Activated CD4-positive, alpha-beta T cell treated with anti-CD3 and anti-CD28 coated beads, Interleukin-10, Interleukin-2, amounts not matched to agents 100 ng/mL and 50 ng/mL, durations not matched to agents 16 hours and 8 hours (primary cell): ENCODE results near the gene PTGER4.
"Not testable (repeated sequence)": the region's sequence is repeated elsewhere in the genome, so short reads cannot be mapped to it uniquely, and the experiment has no call there.

Source experiments
- DNase-seq: peaks from one replicate; pipeline ENCODE4 v3.0.0-alpha.2; 2020

The PTGER4 gene

GRCh38 chr5:40694433-40694832 lies 14.7 kb downstream of the PTGER4 start:
- DNase-seq: no peak

GRCh38 chr5:40700116-40700782 lies 20.5 kb downstream of the PTGER4 start:
- DNase-seq: no peak

DNA sequence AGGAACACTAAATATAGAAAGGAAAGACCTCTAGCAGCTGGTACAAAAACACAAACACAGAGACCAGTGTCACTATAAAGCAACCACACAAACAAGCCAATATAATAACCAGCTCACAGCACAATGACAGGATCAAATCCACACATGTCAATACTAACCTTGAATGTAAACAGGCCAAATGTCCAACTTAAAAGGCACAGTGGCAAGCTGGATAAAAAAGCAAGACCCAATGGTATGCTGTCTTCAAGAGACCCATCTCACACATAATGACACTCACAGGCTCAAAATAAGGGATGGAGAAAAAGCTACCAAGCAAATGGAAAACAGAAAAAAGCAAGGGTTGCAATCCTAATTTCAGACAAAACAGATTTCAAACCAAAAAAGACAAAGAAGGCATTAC lies 22.3 kb downstream of the PTGER4 start:
- not testable (repeated sequence) for DNase-seq

DNA sequence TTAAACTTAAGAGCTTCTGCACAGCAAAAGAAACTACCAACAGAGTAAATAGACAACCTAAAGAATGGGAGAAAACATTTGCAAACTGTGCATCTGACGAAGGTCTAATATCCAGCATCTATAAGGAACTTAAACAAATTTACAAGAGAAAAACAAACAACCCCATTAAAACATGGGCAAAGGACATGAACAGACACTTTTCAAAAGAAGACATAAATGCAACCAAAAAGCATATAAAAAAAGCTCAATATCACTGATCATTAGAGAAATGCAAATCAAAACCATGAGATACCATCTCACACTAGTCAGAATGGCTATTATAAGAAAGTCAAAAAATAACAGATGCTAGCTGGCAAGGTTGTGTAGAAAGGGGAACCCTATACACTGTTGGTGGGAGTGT lies 25.8 kb downstream of the PTGER4 start:
- not testable (repeated sequence) for DNase-seq

DNA sequence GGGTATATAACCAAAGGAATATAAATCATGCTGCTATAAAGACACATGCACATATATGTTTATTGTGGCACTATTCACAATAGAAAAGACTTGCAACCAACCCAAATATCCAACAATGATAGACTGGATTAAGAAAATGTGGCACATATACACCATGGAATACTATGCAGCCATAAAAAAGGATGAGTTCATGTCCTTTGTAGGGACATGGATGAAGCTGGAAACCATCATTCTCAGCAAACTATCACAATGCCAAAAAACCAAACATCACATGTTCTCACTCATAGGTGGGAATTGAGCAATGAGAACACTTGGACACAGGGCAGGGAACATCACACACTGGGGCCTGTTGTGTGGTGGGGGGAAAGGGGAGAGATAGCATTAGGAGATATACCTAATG lies 30.9 kb downstream of the PTGER4 start:
- not testable (repeated sequence) for DNase-seq

- DNase-seq: no peak
Observed at GRCh38 chr5:40714001-40714400, 34.3 kb downstream of the PTGER4 start.

DNA sequence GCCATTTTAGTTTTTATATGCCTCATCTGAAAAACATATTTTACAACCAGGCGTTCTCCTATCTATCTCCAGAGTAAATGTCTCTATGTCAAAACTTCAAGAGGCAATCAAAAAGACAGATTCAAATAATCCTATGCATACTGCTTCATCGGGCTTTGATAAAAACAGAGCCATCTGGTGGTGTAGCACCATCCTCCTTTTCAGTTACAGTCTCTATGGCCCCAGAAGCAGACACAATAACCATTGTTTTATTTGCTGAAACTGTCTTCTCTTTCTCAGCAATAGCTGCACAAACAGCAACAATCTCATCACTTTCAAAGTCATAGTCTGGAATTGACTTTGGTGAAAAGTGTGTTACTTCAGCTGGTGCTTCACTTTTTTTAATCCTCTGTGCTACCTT lies 36.3 kb downstream of the PTGER4 start:
- DNase-seq: peak; percentile 15

- no peak for DNase-seq
Observed at GRCh38 chr5:40716590-40716989, 36.9 kb downstream of the PTGER4 start.

DNA sequence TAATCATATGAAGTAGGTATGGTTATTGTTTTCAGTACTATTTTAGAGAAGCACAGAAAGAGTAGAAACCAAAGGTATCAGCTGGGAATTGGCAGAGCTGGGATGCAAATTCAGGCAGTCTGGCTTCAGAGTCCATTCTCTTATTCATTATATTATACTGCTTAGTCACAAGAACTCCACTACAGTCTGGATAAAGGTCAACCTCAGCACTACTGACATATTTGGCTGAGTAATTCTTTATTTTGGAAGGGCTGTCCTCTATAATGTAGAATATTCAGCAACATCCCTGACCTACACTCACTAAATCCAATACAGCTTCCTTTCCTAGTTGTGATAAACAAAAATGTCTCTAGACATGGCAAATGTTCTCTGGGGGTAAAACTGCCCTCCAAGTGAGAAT lies 37.6 kb downstream of the PTGER4 start:
- no peak for DNase-seq

DNA sequence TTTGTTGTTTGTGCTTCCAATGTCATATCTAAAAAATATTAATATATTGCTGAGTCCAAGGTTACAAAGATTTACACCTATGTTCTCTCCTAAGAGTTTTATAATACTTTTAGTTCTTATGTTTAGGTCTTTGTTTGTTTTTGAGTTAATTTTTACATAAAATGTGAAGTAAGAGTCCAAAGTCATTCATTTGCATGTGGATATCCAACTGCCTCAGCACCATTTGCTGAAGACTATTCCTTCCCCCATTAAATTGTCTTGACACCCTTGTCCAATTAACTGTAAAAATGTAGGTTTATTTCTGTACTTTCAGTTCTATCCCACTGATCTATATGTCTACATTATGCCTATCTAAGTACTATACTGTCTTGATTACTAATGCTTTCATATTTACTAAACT lies 40.4 kb downstream of the PTGER4 start:
- no peak for DNase-seq

GRCh38 chr5:40722497-40722911 lies 42.8 kb downstream of the PTGER4 start:
- DNase-seq: not testable (repeated sequence)

- no peak for DNase-seq
Observed at GRCh38 chr5:40733434-40733833, 53.7 kb downstream of the PTGER4 start.

DNA sequence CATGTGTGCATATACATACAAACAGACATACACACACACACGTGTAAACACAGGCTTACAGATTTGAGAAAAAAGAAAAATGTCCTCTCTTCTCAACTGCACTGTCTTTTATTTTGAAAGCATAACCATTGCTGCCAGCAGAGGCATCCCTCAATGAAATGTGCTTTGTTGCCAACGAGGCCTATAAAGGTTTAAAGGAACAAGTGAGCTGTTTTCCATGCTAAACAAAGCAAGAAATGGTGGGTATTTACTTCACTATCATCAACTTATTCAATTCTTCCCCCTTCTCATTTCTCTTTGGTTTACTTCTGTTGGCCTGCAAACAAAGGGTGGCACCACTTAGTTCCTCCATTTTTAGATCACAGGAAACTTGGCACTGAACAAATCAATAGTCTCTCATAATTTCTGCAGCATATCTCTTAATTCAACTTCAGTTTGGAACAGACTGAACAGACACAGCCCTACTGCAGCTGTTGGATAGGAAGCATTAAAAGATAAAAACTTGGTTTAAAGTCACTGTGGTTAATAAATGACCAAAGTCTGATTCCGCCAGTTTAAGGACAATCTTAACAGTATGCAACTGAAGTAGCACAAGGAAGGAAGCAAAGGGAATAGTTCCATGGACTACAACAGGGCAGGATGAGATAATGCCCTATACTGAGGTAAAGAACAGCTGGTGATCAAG lies 54.3 kb downstream of the PTGER4 start:
- no peak for DNase-seq

DNA sequence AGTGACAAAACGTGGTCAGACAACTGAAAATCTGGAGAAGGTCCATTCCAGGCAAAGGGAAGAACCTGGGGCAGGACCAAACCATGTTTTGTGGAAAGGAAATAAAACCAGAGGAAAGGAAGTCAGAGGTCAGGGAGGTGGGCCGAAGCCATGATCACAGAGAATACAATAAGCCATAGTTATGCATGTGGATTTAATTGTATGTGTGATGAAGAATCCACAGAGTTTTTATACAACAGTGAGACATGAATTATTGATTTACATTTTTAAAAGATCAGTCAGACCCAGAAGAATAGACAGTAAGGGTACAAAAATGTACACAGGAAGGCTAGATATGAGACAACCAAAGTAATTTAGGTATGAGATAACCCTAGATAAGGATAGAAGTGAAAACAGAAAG lies 55.3 kb downstream of the PTGER4 start:
- DNase-seq: peak; percentile 38

- no peak for DNase-seq
Observed at GRCh38 chr5:40735609-40736008, 55.9 kb downstream of the PTGER4 start.

- peak; percentile 75 for DNase-seq
Observed at GRCh38 chr5:40736103-40736875, 56.6 kb downstream of the PTGER4 start.

- no peak for DNase-seq
Observed at GRCh38 chr5:40738502-40738901, 58.8 kb downstream of the PTGER4 start.
